Measurements from ENCODE around the gene TMBIM1.

The TMBIM1 gene

DNA sequence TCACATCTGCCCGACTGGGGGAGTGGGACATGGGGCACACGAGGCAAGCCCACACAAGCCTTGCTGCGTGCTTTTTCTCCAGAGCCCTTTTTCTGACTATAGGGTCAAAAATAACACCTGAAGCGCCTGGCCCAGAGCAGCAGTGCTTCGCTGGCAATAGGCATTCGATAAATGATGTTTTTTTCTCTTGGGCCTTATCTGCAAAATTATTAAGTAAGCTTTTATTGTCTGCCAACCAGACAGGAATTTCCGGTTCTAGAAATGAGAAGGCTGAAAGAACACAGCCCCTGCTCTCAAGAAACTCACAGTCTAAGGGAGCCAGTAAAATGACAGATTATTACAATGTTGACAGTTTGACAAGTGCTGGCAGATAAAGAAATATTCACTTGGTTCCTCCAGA, 2.7 kb upstream of the TMBIM1 start:
- in situ Hi-C loops (cut with HindIII; ENCODE audit: low pct_unique_long_range_greater_than_20kb, low sequenced_read_pairs): no loop called here
- peak in 1 of 2 experiments; percentile 52 for DNase-seq (ENCODE audit: low read depth in 1 of 2, low spot score in 1 of 2)
- TF ChIP-seq JUND (IDR thresholded peaks at IDR 0.05; ENCODE audit: low read depth): no peak

DNA sequence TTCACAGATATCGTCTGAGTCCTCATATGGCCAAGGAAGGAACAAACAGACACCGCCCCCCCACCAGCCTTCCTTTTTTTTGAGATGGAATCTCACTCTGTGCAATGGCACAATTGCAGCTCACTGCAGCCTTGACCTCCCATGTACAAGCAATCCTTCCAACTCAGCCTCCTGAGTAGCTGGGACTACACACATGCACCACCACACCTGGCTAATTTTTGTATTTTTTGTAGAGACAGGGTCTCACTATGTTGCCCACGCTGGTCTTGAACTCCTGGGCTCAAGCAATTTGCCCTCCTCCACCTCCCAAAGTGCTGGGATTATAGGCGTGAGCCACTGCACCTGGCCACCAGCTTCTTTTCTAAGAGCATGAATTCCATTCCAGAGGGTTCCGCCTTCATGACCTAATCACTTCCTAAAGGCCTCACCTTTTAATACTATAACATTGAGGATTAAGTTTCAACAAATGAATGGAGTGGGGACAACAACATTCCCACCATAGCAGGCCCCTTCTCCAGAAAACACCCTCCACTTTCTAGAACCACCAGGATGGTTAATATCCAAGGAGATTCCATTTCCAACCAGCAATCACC, 2.2 kb upstream of the TMBIM1 start:
- in situ Hi-C loops (cut with HindIII; ENCODE audit: low pct_unique_long_range_greater_than_20kb, low sequenced_read_pairs): no loop called here
- no peak for TF ChIP-seq JUND (IDR thresholded peaks at IDR 0.05; ENCODE audit: low read depth)
- no peak for DNase-seq (ENCODE audit: low read depth in 1 of 2, low spot score in 1 of 2)

DNA sequence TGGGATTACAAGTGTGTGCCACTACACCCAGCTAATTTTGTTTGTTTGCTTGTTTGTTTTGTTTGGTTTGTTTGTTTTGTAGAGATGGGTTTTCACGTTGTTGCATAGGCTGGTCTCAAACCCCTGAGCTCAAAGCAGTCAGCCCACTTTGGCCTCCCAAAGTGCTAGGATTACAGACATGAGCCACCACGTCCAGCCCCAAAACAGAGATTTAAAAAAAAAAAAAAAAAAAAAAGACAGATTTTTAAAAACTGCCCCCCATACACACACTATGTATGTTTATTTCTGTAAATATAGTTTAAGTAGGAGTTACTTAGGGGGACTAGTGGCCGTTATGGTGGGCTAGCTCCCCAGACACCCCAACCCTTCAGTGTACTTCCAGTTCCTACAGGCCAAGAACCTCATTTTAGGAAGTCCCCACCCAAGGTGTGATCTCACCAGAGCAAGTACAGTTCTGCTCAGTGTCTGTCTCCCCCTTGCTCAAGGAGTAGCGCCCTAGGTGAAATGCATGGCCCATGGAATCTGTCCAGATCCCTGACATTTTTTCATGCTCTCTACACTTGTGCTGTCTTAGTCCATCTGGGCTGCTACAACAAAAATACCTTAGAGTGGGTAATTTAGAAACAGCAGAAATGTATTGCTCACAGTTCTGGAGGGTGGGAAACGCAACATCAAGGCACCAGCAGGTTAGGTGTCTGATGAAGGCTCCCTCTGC, 1.6 kb upstream of the TMBIM1 start:
- TF ChIP-seq JUND (IDR thresholded peaks at IDR 0.05; ENCODE audit: low read depth): no peak
- no peak for DNase-seq (ENCODE audit: low read depth in 1 of 2, low spot score in 1 of 2)
- in situ Hi-C loops (cut with HindIII; ENCODE audit: low pct_unique_long_range_greater_than_20kb, low sequenced_read_pairs): no loop called here

DNA sequence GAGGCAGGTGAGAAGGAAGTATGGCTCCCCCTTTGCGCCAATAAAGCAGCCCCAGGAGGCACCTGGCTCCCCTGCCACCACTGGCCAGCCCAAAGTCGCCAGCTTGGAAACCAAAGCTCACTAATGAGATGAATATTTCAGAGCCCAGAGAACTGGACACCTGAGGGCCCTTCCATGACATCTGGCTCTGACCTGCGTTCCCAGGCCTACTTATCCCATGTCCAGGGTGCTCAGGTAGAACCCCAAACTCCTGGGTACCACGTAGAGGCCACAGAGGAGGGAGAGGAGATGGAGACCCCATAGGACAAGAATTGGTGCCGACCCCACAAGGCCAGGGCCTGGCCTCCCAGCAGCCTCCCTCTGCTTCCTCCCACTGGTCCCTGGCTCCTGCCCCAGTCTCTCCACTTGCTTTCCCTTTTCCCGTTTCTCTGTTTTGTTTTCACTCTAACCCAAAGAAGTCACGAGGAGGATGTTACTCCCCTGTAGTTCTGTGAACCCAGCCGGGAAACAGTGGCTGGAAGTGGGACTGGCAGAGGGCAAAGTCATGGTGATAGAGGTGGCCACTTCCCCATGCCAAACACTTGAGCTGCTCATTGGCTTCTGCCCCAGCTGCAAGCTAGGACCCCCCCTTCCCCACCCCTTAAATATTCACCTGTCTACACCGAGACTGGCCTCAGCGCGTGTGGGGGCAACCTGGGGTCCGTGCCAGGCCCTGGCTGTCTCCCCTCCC, 820 bp downstream of the TMBIM1 start:
- in situ Hi-C loops (cut with HindIII; ENCODE audit: low pct_unique_long_range_greater_than_20kb, low sequenced_read_pairs): no loop called here
- TF ChIP-seq JUND (IDR thresholded peaks at IDR 0.05; ENCODE audit: low read depth): no peak
- DNase-seq (ENCODE audit: low read depth in 1 of 2, low spot score in 1 of 2): no peak

DNA sequence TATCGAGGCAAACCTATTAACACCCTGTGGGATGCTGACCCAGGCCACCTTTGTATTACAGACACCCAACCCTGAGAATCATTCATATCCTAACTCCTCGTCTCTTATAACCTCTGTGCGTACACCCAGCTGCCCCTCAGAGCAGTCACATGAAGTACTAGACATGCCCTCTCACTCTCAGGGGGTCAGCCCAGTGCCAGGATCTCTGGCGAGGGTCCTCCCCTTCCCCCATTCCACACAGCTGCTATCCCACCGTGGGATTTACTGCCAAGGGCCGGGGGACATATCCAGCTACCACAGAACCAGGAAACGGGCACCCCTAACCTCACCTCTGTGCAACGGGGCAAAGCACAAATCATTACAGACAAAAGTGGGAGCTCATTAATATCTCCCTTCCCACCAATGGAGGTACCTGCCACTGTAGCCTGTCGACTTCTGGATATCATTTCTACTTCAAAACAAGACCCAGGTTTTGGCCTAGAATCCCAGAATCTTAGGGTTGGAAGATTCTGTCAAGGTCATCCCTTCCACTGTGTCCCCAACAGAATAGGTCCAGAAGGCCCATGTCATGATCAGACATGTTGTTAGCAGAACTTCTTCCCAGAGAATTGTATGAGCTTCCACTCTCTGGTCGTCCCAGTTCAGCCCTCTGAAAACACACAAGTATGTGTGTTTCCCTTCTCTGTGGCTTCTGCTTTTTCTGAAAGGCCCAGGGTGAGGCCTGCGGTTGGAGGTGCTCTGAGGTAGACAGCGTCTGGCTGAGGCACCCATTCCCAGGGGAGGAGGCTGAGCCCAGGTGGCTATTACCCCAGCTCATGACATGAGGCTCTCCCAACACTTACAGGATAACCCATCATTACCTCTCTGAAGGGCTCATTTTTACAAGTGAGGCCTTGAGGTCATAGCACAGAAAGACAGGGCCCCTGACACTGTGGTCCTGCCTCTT, 1.7 kb downstream of the TMBIM1 start:
- TF ChIP-seq JUND (IDR thresholded peaks at IDR 0.05; ENCODE audit: low read depth): no peak
- in situ Hi-C loops (cut with HindIII; ENCODE audit: low pct_unique_long_range_greater_than_20kb, low sequenced_read_pairs): no loop called here
- DNase-seq (ENCODE audit: low read depth in 1 of 2, low spot score in 1 of 2): no peak

DNA sequence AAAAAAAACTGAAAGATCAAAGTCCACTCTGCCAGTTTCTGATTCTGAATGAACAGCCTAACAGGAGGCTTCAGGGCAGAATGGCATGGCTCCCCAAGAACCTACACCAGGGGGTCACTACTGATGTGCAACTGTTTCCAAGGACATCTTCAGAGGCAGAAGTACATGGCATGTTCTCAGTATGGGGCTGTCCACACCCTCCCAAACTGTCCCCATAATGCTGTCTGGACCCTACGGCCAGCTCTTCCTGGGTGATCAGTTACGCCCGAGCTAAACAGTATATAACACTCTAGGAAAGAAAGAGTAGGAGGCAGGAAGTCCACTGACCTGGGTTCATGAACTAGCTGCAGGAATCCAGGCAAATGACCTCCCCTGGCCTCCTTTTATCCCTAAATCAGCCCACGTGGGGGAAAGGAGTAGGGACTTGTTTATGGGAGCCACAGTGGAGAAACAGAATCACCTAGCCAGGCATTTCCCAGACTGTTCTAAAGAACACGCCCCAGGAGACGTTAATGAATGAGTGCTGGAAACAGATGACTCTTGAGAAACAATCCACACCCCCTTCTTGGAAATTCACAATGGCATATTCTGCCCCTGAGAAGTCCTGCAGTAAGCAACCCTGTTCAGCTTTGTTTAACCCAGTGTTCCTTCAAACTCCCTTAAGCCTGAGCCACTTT, 2.5 kb downstream of the TMBIM1 start:
- no peak for DNase-seq (ENCODE audit: low read depth in 1 of 2, low spot score in 1 of 2)
- no peak for TF ChIP-seq JUND (IDR thresholded peaks at IDR 0.05; ENCODE audit: low read depth)
- in situ Hi-C loops (cut with HindIII; ENCODE audit: low pct_unique_long_range_greater_than_20kb, low sequenced_read_pairs): no loop called here

DNA sequence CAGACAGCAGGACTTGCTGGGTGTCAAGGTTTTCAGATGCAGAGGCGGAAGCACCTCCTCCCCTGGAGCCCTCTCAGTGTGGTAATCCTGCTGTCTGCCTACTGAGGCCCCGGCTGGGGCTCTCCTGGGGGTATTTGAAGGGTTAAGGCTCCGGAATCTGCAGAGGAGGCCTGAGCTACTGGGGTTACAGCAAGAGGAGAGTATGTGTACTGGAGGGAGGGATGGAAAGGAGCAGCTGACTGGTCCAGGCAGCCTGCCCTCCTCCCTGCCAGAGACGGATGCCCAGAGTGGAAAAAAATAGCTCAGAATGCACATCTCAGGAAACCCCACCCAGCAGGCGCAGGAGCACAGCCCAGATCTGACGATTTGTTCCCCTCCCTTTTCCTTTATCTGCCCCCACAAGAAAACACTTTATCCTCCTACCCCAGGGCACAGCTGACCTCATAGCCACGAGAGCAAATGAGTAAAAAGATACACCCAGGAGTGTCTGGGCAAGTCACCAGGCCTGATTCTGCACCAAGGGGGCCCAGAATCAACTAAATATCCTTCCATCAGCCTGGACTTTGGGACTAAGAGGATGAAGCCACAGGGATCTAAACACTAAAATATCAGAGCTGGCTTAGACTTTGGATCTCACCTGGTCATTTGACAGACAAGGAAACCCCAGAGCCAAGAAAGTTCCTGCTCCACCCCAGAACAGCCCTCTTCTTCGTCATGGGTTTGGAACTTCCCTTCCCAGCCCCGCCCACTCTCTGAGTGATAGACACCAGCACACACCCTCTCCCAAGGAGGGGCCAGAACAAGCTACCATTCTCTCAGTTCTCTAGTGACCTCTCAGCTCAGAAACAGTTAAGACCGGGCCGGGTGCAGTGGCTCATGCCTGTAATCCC, 5.5 kb downstream of the TMBIM1 start:
- in situ Hi-C loops (cut with HindIII; ENCODE audit: low pct_unique_long_range_greater_than_20kb, low sequenced_read_pairs): no loop called here
- peak; percentile 70 to 90 for DNase-seq (ENCODE audit: low read depth in 1 of 2, low spot score in 1 of 2)
- no peak for TF ChIP-seq JUND (IDR thresholded peaks at IDR 0.05; ENCODE audit: low read depth)

DNA sequence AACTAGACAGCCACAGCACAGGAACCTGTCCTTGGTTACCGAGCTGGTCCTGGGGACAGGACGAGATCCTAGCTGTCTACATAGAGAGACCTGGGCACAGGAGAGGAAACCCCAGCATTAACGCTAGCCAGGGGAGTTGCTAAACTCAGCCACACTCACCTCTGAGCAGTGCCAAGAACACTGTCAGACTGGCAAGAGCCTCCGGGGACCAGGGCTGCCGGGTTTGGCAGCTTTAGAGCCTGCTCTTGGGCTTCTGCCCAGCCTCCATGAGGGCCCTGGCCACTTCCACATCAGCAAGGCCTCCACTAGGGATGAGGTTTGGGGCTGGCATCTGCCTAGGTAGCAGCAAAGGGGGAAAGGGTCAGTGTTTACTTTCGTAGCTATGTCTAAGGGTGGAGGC, 6.7 kb downstream of the TMBIM1 start:
- in situ Hi-C loops (cut with HindIII; ENCODE audit: low pct_unique_long_range_greater_than_20kb, low sequenced_read_pairs): no loop called here
- DNase-seq (ENCODE audit: low read depth in 1 of 2, low spot score in 1 of 2): peak in 1 of 2 experiments; percentile 69
- no peak for TF ChIP-seq JUND (IDR thresholded peaks at IDR 0.05; ENCODE audit: low read depth)

DNA sequence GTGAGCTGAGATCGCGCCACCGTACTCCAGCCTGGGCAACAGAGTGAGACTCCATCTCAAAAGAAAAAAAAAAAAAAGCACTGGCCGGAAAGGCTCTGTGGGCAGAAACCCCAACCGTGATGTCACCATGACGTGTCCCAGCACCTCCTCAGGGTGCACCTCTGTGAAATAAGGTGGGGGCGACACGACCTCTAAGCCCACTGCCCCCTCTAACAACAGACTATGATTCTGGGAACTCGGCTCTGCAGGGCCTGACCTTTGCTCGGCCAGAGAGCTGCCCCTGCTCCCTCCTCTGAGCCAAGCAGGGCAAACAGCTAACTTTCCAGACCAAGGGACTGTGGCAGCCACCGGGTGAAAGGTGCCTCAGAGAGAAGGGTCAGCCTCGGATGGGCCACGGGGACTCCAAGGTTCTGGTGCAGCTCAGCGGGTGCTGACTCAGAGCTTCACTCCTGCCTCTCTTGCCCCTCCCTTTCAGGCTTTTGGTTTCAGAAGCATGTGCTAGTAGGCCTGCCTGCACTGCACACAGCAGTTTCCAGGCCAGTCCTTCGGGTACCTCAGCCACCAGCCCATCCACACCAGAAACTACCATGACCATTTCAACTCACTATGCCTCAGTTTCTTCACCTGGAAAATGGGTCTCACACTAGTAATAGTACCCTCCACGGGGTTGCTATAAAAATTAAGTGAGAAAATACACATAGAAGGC, 8.0 kb downstream of the TMBIM1 start:
- in situ Hi-C loops (cut with HindIII; ENCODE audit: low pct_unique_long_range_greater_than_20kb, low sequenced_read_pairs): no loop called here
- DNase-seq (ENCODE audit: low read depth in 1 of 2, low spot score in 1 of 2): peak in 1 of 2 experiments; percentile 50
- TF ChIP-seq JUND (IDR thresholded peaks at IDR 0.05; ENCODE audit: low read depth): no peak

DNA sequence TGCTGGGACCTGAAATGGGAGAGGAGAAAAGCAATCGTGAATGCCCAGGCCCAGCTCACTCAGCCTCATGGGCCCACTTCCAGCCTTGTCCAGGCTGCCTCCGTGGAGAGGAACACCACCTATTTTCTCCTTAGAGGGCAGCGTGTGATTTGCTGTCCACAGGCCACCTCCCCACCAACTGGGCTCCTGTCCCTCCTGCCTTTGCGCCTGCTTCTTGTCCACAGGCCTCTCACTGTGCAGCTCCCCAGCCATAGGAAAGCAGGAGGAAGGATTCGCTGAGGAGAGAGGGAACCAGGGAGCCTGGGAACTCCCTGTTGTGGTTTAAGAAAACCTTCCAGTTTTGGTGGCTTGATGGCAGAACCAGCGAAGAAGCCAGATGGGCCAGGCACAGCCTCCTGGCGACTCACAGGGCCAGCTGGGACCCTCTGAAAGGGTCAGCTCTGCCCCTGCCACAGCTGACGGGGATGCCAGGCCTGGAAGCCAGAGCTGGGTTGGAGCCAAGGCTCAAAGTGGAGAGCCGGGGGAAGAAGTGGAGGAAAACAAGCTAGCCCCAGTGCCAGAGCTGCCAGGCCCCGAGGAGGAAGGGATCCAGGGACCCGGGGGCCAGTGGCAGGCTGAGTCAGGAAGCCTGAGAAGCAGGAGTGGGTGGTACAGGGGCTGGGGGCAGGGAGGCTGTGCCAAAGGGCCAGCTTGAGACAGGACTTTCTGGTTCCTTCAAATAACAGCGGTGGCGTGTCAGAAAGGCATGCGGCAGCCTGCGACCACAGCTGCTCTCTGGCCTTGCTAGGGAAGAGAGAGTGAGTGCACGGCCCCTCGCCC, 9.9 kb downstream of the TMBIM1 start:
- peak; percentile 11; the same call in 1 of the 2 replicates for TF ChIP-seq JUND (IDR thresholded peaks at IDR 0.05; ENCODE audit: low read depth)
- in situ Hi-C loops (cut with HindIII; ENCODE audit: low pct_unique_long_range_greater_than_20kb, low sequenced_read_pairs): no loop called here
- DNase-seq (ENCODE audit: low read depth in 1 of 2, low spot score in 1 of 2): peak; percentile 65 to 90

All from T47D (cell line).